HG03520 (cell line): ENCODE measurements around the gene CEP112.
"Not testable (repeated sequence)": the region's sequence is repeated elsewhere in the genome, so short reads cannot be mapped to it uniquely, and the experiment has no call there.

Source experiments
- ATAC-seq: cut with Tn5 transposase; IDR thresholded peaks from one replicate; pipeline ENCODE4 v1.9.1; 2021; ENCODE audit warnings: mild to moderate bottlenecking, moderate library complexity; ENCODE audit not compliant: unreplicated experiment

Gene CEP112

GRCh38 chr17:66165537-66166123 is 26.3 kb downstream of the CEP112 start:
- no peak for ATAC-seq

DNA sequence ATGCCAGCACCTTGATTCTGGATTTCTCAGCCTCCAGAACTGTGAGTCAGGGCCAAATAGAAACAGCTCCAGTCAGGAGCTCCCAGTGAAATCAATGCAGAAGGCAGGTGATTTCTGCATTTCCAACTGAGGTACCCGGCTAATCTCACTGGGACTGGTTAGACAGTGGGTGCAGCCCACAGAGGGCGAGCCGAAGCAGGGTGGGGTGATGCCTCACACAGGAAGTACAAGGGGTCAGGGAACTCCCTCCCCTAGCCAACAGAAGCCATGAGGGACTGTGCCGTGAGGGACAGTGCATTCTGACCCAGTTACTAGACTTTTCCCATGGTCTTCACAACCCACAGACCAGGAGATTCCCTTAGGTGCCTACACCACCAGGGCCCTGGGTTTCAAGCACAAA is 36.9 kb downstream of the CEP112 start:
- not testable (repeated sequence) for ATAC-seq

GRCh38 chr17:66152756-66153155 is 39.2 kb downstream of the CEP112 start:
- ATAC-seq = no peak

DNA sequence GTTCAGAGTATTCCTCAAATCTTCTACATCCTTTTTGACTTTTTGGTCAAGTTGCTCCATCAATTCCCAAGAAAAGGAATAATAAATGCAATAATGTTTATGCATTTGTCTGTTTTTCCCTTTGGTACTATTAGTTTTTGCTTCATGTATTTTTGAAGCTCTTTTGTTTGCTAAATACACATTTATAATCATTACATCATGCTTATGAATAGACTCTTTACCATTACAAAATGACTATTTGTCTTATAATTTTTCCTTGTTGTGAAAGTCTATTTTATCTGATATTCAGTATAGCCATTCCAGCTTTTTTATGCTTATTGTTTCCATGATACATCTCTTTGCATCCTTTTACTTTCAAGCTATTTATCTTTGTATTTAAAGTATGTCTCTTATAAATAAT is 41.2 kb downstream of the CEP112 start:
- ATAC-seq = no peak

DNA sequence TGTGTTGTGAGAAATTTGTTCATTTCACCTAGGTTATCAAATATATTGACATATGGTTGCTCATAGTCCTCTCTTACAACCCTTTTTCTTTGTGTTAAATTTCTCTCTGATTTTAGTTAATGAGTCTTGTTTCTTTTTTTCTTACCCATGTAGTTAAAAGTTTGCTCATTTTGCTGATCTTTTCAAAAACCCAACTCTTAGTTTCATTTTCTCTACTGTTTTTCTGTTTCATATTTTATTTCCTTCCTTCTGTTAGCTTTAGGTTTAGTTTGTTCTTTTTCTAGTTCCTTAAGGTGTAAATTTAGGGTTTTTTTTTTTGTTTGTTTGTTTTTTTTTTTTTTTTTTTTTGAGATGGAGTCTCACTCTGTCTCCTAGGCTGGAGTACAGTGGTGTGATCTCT is 42.4 kb downstream of the CEP112 start:
- no peak for ATAC-seq

DNA sequence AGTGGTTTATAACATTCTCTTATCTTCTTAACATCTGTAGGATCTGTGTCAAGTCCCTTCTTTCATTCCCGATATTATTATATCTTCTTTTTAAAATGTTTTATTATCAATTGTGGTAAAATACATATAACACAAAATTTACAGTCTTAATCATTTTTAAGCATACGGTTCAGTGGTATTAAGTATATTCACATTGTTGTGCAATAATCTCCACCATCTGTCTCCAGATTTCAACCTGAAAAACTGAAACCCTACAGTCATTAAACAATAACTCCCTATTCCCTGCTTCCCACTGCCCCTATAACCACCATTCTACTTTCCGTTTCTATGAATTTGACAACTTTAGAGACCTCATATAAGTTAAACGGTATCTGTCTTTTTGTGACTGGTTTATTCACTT is 45.5 kb downstream of the CEP112 start:
- no peak for ATAC-seq

- no peak for ATAC-seq
Observed at GRCh38 chr17:66143657-66144282, 48.2 kb downstream of the CEP112 start.

DNA sequence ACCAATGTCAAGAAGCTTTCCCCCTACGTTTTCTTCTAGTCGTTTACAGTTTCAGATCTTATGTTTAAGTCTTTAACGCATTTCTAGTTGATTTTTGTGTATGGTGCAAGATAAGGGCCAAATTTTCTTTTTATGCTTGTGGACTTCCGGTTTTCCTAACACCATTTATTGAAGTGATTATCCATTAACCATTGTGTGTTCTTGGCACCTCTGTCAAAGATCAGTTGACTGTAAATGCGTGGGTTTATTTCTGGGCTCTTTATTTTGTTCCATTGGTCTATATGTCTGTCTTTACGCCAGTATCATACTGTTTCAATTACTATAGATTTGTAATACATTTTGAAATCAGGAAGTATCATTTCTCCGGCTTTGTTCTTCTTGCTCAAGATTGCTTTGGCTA is 49.5 kb downstream of the CEP112 start:
- ATAC-seq = no peak

GRCh38 chr17:66138120-66138519 is 53.8 kb downstream of the CEP112 start:
- no peak for ATAC-seq

DNA sequence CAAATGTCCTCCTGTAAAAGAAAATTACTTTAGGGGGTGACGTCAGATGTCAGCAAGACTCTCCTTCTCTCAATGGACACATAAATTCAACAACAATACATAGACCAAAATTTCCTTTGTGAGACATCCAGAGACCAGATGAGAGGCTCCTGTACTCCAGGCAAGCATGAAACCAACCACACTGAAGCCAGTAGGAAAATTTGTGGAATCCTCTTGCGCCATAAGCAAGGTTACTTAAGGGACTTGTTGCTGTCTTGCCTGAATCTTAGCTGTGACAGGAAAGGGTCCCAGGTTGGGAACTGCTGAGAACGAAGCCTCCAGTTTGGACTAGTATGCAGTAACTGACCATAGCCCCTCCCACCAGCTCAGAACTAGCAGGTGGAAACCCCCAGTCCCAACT is 56.0 kb downstream of the CEP112 start:
- ATAC-seq = no peak

GRCh38 chr17:66135219-66135618 is 56.7 kb downstream of the CEP112 start:
- ATAC-seq = no peak

DNA sequence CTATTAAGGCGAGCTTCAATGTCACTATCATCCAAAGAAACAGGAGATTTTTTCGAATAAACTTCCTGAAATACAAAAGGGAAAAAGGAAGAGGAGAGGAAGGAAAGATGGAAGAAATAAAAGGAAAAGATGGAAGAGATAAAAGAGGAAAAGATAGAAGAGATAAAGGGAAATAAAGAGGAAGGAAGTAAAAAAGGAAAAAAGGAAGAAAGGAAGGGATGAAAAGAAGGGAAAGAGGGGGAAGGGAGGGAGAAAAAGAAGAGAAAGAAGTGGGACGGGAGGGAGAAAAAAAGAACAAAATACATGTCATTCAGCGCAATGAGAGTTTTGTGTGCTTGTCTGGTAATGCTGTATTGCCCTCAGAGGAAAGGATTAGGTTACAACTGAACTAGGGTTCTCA is 62.2 kb downstream of the CEP112 start:
- no peak for ATAC-seq

DNA sequence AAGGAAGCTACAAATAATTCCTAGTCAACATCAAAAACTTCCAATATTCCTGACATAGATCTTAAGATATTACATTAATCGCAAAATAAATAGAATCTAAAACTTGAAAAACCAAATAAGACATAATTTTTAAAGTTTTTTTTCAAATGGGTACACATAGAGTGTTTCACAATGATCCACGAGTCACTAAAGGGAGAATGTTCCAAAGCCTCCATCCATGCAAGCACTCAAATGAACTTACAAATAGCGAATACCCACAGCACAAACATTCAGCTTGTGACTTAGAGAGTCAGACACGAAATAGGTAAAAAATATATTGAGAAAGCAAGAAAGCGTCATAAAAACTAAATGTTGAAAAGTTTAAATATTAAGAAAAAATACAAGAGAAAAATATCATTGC is 65.7 kb downstream of the CEP112 start:
- ATAC-seq = no peak

- no peak for ATAC-seq
Observed at GRCh38 chr17:66123163-66123562, 68.8 kb downstream of the CEP112 start.

DNA sequence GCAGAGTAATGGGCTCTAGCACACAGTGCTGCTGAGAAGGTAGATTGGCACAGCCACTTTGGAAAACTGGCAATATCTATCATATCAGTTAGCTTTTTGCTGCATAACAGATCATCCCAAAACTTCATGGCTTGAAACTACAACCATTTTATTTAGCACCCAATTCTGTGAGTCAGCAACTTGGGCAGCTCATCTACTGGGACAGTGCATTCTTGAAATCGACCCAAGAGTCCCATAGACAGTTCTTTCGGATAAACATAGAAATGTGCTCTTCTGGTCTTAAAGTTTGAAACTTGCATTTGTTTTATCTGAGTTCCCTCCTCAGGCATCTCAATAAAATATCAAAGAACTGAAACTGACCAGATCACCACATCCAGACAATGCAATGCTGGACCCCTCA is 76.7 kb downstream of the CEP112 start:
- ATAC-seq = no peak

DNA sequence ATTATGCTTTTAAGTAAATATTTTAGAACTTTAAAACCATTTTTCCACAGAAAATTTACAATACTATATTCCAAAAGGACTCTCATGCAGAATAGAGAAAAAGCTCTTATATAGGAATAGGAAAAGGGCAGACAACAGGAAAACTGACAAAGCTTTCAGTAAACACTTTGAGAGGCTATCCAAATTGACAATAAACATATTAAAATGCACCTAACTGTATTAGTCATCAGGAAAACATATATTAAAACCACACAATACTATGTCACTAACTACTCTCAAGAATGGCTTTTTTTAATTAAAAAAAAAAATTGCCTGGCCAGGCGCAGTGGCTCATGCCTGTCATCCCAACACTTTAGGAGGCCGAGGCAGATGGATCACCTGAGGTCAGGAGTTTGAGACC is 77.3 kb downstream of the CEP112 start:
- no peak for ATAC-seq

DNA sequence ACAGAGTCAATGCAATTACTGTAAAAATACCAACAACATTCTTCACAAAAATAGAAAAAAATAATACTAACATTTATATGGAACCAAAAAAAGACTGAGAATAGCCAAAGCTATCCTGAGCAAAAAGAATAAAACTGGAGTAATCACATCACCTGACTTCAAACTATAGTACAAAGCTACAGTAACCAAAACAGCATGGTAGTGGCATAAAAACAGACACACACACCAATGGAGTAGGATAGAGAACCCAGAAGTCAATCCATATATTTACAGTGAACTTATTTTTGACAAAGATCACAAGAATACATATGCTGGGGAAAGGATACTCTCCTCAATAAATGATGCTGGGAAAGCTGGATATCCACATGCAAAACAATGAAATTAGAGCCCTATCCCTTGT is 84.2 kb downstream of the CEP112 start:
- ATAC-seq = no peak

DNA sequence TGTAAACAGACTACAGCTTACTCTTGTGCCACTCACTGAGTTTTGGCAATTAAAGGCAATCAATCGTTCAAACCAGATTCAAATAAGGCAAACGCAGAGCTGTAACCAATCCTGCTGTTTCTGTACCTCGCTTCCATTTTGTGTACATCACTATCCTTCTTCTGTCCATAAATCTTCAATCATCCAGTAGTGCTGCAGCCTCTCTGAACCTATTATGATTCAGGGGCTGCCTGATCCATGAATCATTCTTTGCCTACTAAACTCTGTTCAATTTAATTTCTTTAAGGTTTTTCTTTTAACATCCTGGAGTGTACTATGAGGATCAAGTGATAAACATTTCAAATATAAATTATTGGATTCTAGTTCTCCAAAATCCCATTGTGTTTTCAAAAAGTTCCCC is 93.9 kb downstream of the CEP112 start:
- no peak for ATAC-seq

DNA sequence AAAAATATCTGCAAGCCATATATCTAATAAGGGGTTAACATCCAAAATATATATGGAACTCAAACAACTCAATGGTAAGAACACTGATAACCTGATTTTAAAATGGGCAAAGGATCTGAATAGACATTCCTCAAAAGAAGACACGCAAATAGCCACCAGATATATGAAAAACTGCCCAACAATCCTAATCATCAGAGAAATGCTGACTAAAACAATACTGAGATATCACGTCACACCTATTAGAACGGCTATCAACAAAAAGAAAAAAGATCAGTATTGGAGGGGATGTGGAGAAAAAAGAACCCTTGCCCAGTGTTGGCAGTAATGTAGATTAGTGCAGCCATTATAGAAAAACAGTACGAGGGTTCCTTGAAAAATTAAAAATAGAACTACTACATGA is 97.2 kb downstream of the CEP112 start:
- no peak for ATAC-seq

- ATAC-seq = no peak
Observed at GRCh38 chr17:66091445-66092080, 100.4 kb downstream of the CEP112 start.

DNA sequence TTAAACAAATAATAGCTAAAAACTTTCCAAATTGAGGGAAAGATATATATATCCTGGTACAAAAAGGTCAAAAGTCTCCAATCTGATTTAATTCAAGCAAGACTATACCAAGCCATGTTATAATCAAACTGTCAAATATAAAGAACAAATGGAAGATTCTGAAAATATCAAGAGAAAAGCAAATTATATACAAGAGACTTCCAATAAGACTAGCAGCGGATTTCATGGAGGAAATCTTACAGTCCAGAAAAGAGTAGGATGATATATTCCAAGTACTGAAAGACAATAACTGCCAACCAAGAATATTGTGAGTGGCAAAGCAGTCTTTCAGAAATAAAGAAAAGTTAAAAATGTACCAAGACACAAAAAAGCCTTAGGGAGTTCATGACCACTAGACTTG is 102.2 kb downstream of the CEP112 start:
- ATAC-seq = no peak

DNA sequence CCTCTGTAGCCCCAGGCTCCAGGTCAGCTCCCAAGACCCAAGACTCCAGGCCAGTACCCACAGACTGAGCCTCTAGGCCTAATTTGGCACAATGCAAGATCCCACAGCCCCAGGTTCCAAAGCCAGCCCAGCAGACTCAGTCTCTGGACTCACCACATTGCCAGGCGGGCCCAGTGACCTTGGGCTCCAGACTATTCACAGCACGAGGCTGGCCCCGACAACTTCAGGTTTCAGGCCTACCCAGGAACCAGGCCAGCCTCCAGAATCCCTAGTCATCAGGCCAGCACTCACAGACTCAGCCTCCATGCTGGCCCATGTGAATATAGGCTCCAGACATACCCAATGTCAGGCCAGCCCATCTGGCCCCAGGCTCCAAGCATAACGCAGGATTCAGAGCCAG is 103.8 kb downstream of the CEP112 start:
- ATAC-seq = no peak

- no peak for ATAC-seq
Observed at GRCh38 chr17:66087073-66087472, 104.9 kb downstream of the CEP112 start.
